22Rv1 (cell line): Measurements from ENCODE around the gene COX6B1.
"Not testable (repeated sequence)": the region's sequence is repeated elsewhere in the genome, so short reads cannot be mapped to it uniquely, and the experiment has no call there.

Experiments used
- H3K27ac ChIP-seq: fragments of 450-650 bp; 2 replicates; pipeline ENCODE4 v1.5.1; 2017
- ZFX ChIP-seq: fragments of 450-650 bp; IDR thresholded peaks from 2 replicates; pipeline ENCODE4 v1.6.1; 2017; ENCODE audit warnings: antibody characterized with exemption, borderline replicate concordance
- TF ChIP-seq, protein P1 (sequence below): fragments of 450-650 bp; IDR thresholded peaks from 2 replicates; pipeline ENCODE4 v1.5.1; 2017; ENCODE audit warnings: mild to moderate bottlenecking

Gene COX6B1, protein sequence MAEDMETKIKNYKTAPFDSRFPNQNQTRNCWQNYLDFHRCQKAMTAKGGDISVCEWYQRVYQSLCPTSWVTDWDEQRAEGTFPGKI

GRCh38 chr19:35648017-35648961, at the start of gene COX6B1:
Gene COX6B1 (plus strand): TSS chr19:35648323. CDS start chr19:35651244, 2,921 bp downstream.
- H3K27ac ChIP-seq: peak within 1 kb of the TSS; percentile 70
- TF ChIP-seq, protein P1, sequence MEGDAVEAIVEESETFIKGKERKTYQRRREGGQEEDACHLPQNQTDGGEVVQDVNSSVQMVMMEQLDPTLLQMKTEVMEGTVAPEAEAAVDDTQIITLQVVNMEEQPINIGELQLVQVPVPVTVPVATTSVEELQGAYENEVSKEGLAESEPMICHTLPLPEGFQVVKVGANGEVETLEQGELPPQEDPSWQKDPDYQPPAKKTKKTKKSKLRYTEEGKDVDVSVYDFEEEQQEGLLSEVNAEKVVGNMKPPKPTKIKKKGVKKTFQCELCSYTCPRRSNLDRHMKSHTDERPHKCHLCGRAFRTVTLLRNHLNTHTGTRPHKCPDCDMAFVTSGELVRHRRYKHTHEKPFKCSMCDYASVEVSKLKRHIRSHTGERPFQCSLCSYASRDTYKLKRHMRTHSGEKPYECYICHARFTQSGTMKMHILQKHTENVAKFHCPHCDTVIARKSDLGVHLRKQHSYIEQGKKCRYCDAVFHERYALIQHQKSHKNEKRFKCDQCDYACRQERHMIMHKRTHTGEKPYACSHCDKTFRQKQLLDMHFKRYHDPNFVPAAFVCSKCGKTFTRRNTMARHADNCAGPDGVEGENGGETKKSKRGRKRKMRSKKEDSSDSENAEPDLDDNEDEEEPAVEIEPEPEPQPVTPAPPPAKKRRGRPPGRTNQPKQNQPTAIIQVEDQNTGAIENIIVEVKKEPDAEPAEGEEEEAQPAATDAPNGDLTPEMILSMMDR: no peak
- TF ChIP-seq ZFX: no peak

DNA sequence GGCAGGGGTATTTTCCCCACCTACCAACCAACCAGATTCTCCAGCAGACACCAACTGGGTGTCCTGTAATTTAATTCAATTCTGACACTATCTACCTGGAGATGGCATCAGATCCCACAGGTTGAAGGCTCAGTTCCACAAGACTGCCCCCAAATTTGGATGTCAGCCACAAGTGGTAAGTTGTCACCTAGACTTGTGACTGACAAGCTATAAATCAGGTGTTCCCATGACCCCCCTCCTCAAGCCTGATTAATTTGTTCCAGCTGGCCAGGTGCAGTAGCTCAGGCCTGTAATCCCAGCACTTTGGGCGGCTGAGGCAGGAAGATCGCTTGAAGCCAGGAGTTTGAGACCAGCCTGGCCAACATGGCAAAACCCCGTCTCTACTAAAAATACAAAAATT, 46.2 kb upstream of the COX6B1 start:
- no peak overlapping the region for H3K27ac ChIP-seq
- TF ChIP-seq ZFX: no peak
- TF ChIP-seq, protein P1: no peak

DNA sequence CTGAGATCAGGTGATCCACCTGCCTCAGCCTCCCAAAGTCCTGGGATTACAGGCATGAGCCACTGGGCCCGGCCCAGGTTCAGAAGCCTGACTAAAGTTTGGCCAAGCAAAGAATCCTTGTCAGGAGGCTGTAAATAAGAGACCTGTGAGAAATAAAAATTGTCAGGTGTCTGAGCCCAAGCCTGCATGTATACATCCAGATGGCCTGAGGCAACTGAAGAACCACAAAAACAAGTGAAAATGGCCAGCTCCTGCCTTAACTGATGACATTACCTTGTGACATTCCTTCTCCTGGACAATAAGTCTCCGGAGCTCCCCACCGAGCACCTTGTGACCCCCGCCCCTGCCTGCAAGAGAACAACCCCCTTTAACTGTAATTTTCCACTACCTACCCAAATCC, 43.7 kb upstream of the COX6B1 start:
- H3K27ac ChIP-seq: not testable (repeated sequence)

GRCh38 chr19:35607170-35607569, 41.0 kb upstream of the COX6B1 start:
- not testable (repeated sequence) for H3K27ac ChIP-seq

- H3K27ac ChIP-seq: no peak overlapping the region
- TF ChIP-seq, protein P1: no peak
Measured at GRCh38 chr19:35607661-35608060, 40.5 kb upstream of the COX6B1 start.

DNA sequence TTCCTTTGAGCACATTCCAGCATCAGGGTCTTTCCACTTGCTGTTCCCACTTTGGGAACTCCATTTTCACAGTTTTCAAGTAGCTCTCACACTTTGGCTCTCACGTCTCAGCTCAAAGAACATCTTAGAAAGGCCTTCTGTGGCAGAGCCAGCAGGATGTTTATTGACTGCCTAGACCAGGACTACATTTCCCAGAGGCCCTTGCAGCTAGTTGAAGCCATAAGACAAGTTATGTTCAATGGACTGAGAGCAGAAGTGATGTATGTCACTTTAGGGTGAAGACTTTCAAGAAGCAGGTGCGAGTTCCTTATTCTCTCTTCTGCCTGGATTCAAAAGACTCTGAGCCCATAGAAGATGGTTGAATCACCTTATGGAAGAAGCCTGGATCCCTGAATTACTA, 39.9 kb upstream of the COX6B1 start:
- TF ChIP-seq, protein P1: no peak
- no peak for TF ChIP-seq ZFX

GRCh38 chr19:35609851-35610353, 38.2 kb upstream of the COX6B1 start:
- TF ChIP-seq ZFX: no peak
- TF ChIP-seq, protein P1: no peak
- H3K27ac ChIP-seq: no peak overlapping the region

More for the DNA sequence above, 39.9 kb upstream of the COX6B1 start:
- no peak overlapping the region for H3K27ac ChIP-seq

DNA sequence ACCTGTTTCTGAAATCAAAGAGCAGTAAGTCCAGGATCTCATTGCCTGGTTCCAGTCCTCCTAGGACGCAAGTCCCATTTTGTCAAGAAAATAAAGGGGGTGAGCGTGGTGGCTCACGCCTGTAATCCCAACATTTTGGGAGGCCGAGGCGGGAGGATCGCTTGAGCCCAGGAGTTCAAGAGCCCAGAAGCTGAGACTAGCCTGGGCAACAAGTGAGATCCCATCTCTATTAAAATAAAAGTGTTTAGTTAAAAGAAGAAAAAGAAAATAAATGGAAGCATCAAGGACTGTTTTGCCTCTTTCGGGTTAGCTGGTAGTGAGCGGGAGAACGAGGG, 35.9 kb upstream of the COX6B1 start:
- TF ChIP-seq, protein P1: no peak
- TF ChIP-seq ZFX: no peak
- peak overlapping the region; percentile 60; the same call in 1 of the 2 replicates for H3K27ac ChIP-seq
